Liver (tissue), 9 donors: ENCODE measurements around the gene GPR65. TPM values are rescaled to one million over a fixed set of nuclear protein-coding genes. Genes with fewer than 3 reads are reported as not detected.

ENCODE experiments used
- DNase-seq: peaks from one replicate; pipeline ENCODE4 v3.0.0-alpha.2; 2017; ENCODE audit warnings: low spot score
- H3K27ac ChIP-seq, 2 donors: one replicate each; pipeline ENCODE4 v1.7.0; 2013; ENCODE audit warnings: inconsistent platforms in 2 of 2, low read length in 2 of 2, control low read depth in 1 of 2, low read depth in 1 of 2, mild to moderate bottlenecking in 1 of 2
- H3K27me3 ChIP-seq, 4 donors: one replicate each; pipeline versions ENCODE4 v1.6.1 to v1.7.0; 2013; ENCODE audit warnings: low read length in 3 of 4, inconsistent platforms in 1 of 4, mild to moderate bottlenecking in 1 of 4, moderate library complexity in 1 of 4; ENCODE audit not compliant: control insufficient read depth in 4 of 4, insufficient read depth in 4 of 4
- H3K36me3 ChIP-seq, 4 donors: one replicate each; pipeline versions ENCODE4 v1.6.1 to v1.7.0; 2013; ENCODE audit warnings: low read length in 3 of 4, mild to moderate bottlenecking in 3 of 4, low read depth in 1 of 4, moderate library complexity in 1 of 4; ENCODE audit not compliant: control insufficient read depth in 4 of 4, insufficient read depth in 3 of 4
- H3K4me1 ChIP-seq, 4 donors: one replicate each; pipeline versions ENCODE4 v1.6.1 to v1.7.0; 2013; ENCODE audit warnings: low read length in 3 of 4, mild to moderate bottlenecking in 3 of 4, moderate library complexity in 1 of 4; ENCODE audit not compliant: control insufficient read depth in 4 of 4, insufficient read depth in 4 of 4
- H3K4me3 ChIP-seq, 3 donors: one replicate each; pipeline versions ENCODE4 v1.6.1 to v1.7.0; 2013; ENCODE audit warnings: low read length in 3 of 3, control low read depth in 1 of 3, low read depth in 1 of 3, mild to moderate bottlenecking in 1 of 3
- H3K9ac ChIP-seq, 2 donors: one replicate each; pipeline ENCODE4 v1.7.0; 2013; ENCODE audit warnings: low read length in 2 of 2, mild to moderate bottlenecking in 2 of 2, moderate library complexity in 2 of 2, control low read depth in 1 of 2, low read depth in 1 of 2
- H3K9me3 ChIP-seq, 4 donors: one replicate each; pipeline versions ENCODE4 v1.6.1 to v1.7.0; 2013; ENCODE audit warnings: low read length in 3 of 4; ENCODE audit not compliant: control insufficient read depth in 4 of 4
- CTCF ChIP-seq: fragments of 150-350 bp; IDR thresholded peaks from 2 replicates; pipeline ENCODE4 v1.5.1; 2017; ENCODE audit warnings: improper control_type of control experiment, low read depth, low read length; ENCODE audit not compliant: missing input control
- EGR1 ChIP-seq, 2 donors: IDR thresholded peaks; 2 replicates each; pipeline ENCODE4 v1.6.1; 2016 to 2018; ENCODE audit warnings: antibody characterized with exemption in 2 of 2, low read depth in 2 of 2
- FOXA1 ChIP-seq: IDR thresholded peaks from 2 replicates; pipeline ENCODE4 v1.6.1; 2016; ENCODE audit warnings: antibody characterized with exemption
- FOXA2 ChIP-seq: IDR thresholded peaks from 2 replicates; pipeline ENCODE4 v1.6.1; 2016; ENCODE audit warnings: antibody characterized with exemption
- GABPA ChIP-seq, 2 donors: IDR thresholded peaks in 1 of 2; conservative IDR thresholded peaks in 1 of 2; 2 replicates each; pipeline ENCODE4 v1.6.1; 2016; ENCODE audit warnings: antibody characterized with exemption in 2 of 2, mild to moderate bottlenecking in 1 of 2, moderate library complexity in 1 of 2
- HNF4A ChIP-seq, 2 donors: conservative IDR thresholded peaks; 2 replicates each; pipeline ENCODE4 v1.6.1; 2016; ENCODE audit warnings: antibody characterized with exemption in 2 of 2, mild to moderate bottlenecking in 2 of 2
- HNF4G ChIP-seq: IDR thresholded peaks from 2 replicates; pipeline ENCODE4 v1.6.1; 2016; ENCODE audit warnings: antibody characterized with exemption
- JUND ChIP-seq, 2 donors: IDR thresholded peaks; 2 replicates each; pipeline ENCODE4 v1.6.1; 2016; ENCODE audit warnings: antibody characterized with exemption in 2 of 2
- MAX ChIP-seq: IDR thresholded peaks from 2 replicates; pipeline ENCODE4 v1.6.1; 2016; ENCODE audit warnings: antibody characterized with exemption
- NR2F2 ChIP-seq: IDR thresholded peaks from 2 replicates; pipeline ENCODE4 v1.6.1; 2016; ENCODE audit warnings: antibody characterized with exemption
- RAD21 ChIP-seq, 2 donors: IDR thresholded peaks; 2 replicates each; pipeline ENCODE4 v1.6.1; 2016; ENCODE audit warnings: antibody characterized with exemption in 2 of 2, mild to moderate bottlenecking in 2 of 2
- RXRA ChIP-seq, 2 donors: IDR thresholded peaks; 2 replicates each; pipeline ENCODE4 v1.6.1; 2017 to 2018; ENCODE audit warnings: antibody characterized with exemption in 2 of 2, mild to moderate bottlenecking in 1 of 2
- SP1 ChIP-seq: IDR thresholded peaks from 2 replicates; pipeline ENCODE4 v1.6.1; 2018; ENCODE audit warnings: antibody characterized with exemption, mild to moderate bottlenecking
- TAF1 ChIP-seq: conservative IDR thresholded peaks from 2 replicates; pipeline ENCODE4 v1.6.1; 2016; ENCODE audit warnings: antibody characterized with exemption, mild to moderate bottlenecking
- YY1 ChIP-seq: IDR thresholded peaks from 2 replicates; pipeline ENCODE4 v1.6.1; 2016; ENCODE audit warnings: antibody characterized with exemption, mild to moderate bottlenecking
- WGBS: extraction: QIAGEN DNeasy Blood & Tissue Kit; methylation state at CpG from one replicate; pipeline ENCODE4 v1.1.7; 2013; 5-methylcytosine and 5-hydroxymethylcytosine counted together
- polyA plus RNA-seq, 2 donors: library from polyadenylated mRNA; stranded (reverse) in 1 of 2; unstranded in 1 of 2; fragments of 200-250 nt in 1 of 2; fragments of >200 nt in 1 of 2; fragmentation: Nextera tagmentation in 1 of 2; extraction: Ambion mirVana in 1 of 2; gene quantifications; one replicate each; pipeline versions ENCODE4 v1.2.1 to v1.2.3, GENCODE V29; 2013 to 2015
- total RNA-seq, 2 donors: library from RNA; depleted of rRNA; stranded (reverse); fragments of >200 nt; gene quantifications; one replicate each; pipeline ENCODE4 v1.2.3, GENCODE V29; 2014
- TF ChIP-seq, protein P1 (sequence below): IDR thresholded peaks from 2 replicates; pipeline ENCODE4 v1.6.1; 2016; ENCODE audit warnings: antibody characterized with exemption
- TF ChIP-seq, protein P2 (sequence below): IDR thresholded peaks from 2 replicates; pipeline ENCODE4 v1.6.1; 2016; ENCODE audit warnings: antibody characterized with exemption, mild to moderate bottlenecking
- TF ChIP-seq, protein P3 (sequence below): IDR thresholded peaks from 2 replicates; pipeline ENCODE4 v1.6.1; 2016; ENCODE audit warnings: antibody characterized with exemption
- donor health status: healthy.
- donor health status: healthy.
- donor health status: healthy.
- donor health status: healthy.
- donor health status: healthy.

GPR65 gene
- total and polyA plus RNA-seq, 4 donors: 0.72 to 4.5 (median 1.7) TPM

DNA sequence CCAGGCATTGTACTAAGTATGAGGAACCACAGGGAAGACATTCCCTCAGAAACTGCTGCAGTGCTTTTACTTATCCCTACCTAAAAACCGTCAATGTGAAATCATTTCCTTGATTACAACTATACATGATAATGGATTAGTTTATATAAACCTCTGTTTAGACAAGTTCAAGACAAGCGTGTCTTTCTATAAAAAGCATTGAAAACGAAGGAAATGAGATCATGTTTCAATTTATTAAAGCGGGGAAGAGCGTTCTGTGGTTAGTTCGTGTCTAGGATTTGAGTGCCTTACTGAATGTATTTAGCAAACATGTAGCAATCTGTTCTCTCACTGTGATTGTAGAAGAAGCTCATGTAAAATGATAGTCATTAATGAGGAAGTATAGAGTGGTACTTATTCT lies 49.4 kb upstream of the GPR65 start:
- H3K4me1 ChIP-seq: no peaks in the 10 kb centered on the region
- TF ChIP-seq SP1: no peak
- no peak for TF ChIP-seq GABPA (IDR thresholded peaks at IDR 0.05 in 1 of 2, conservative IDR thresholded peaks at IDR 0.05 in 1 of 2)
- no peak for TF ChIP-seq RAD21 (IDR thresholded peaks at IDR 0.05)
- TF ChIP-seq NR2F2: no peak
- no peak for TF ChIP-seq HNF4A (conservative IDR thresholded peaks at IDR 0.05)
- TF ChIP-seq TAF1: no peak
- no peak for TF ChIP-seq FOXA1
- TF ChIP-seq, protein P1, sequence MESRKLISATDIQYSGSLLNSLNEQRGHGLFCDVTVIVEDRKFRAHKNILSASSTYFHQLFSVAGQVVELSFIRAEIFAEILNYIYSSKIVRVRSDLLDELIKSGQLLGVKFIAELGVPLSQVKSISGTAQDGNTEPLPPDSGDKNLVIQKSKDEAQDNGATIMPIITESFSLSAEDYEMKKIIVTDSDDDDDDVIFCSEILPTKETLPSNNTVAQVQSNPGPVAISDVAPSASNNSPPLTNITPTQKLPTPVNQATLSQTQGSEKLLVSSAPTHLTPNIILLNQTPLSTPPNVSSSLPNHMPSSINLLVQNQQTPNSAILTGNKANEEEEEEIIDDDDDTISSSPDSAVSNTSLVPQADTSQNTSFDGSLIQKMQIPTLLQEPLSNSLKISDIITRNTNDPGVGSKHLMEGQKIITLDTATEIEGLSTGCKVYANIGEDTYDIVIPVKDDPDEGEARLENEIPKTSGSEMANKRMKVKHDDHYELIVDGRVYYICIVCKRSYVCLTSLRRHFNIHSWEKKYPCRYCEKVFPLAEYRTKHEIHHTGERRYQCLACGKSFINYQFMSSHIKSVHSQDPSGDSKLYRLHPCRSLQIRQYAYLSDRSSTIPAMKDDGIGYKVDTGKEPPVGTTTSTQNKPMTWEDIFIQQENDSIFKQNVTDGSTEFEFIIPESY: no peak
- no peak for TF ChIP-seq FOXA2
- no peak for TF ChIP-seq EGR1 (IDR thresholded peaks at IDR 0.05; ENCODE audit: low read depth in 2 of 2)
- TF ChIP-seq YY1: no peak
- TF ChIP-seq JUND (IDR thresholded peaks at IDR 0.05): no peak
- no peak for TF ChIP-seq RXRA (IDR thresholded peaks at IDR 0.05)
- no peak for TF ChIP-seq MAX
- no peak for TF ChIP-seq CTCF
- TF ChIP-seq, protein P2, sequence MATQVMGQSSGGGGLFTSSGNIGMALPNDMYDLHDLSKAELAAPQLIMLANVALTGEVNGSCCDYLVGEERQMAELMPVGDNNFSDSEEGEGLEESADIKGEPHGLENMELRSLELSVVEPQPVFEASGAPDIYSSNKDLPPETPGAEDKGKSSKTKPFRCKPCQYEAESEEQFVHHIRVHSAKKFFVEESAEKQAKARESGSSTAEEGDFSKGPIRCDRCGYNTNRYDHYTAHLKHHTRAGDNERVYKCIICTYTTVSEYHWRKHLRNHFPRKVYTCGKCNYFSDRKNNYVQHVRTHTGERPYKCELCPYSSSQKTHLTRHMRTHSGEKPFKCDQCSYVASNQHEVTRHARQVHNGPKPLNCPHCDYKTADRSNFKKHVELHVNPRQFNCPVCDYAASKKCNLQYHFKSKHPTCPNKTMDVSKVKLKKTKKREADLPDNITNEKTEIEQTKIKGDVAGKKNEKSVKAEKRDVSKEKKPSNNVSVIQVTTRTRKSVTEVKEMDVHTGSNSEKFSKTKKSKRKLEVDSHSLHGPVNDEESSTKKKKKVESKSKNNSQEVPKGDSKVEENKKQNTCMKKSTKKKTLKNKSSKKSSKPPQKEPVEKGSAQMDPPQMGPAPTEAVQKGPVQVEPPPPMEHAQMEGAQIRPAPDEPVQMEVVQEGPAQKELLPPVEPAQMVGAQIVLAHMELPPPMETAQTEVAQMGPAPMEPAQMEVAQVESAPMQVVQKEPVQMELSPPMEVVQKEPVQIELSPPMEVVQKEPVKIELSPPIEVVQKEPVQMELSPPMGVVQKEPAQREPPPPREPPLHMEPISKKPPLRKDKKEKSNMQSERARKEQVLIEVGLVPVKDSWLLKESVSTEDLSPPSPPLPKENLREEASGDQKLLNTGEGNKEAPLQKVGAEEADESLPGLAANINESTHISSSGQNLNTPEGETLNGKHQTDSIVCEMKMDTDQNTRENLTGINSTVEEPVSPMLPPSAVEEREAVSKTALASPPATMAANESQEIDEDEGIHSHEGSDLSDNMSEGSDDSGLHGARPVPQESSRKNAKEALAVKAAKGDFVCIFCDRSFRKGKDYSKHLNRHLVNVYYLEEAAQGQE: no peak
- TF ChIP-seq HNF4G: no peak
- TF ChIP-seq, protein P3, sequence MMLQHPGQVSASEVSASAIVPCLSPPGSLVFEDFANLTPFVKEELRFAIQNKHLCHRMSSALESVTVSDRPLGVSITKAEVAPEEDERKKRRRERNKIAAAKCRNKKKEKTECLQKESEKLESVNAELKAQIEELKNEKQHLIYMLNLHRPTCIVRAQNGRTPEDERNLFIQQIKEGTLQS: no peak
- 86% methylated on average over 6 of the region's 6 CpGs for WGBS
- peaks cover 0 to 4% (median under 1%) of the 10 kb centered on the region in 4 donors for H3K36me3 ChIP-seq
- no peaks in the 10 kb centered on the region for H3K27me3 ChIP-seq
- H3K9me3 ChIP-seq: no peaks in the 10 kb centered on the region
- no peak overlapping the region for H3K27ac ChIP-seq
- H3K9ac ChIP-seq: no peak overlapping the region
- no peak overlapping the region for H3K4me3 ChIP-seq
- DNase-seq: no peak
